ENCODE results near the gene AGER.
"Not testable (repeated sequence)": the region's sequence is repeated elsewhere in the genome, so short reads cannot be mapped to it uniquely, and the experiment has no call there.

The AGER gene

DNA sequence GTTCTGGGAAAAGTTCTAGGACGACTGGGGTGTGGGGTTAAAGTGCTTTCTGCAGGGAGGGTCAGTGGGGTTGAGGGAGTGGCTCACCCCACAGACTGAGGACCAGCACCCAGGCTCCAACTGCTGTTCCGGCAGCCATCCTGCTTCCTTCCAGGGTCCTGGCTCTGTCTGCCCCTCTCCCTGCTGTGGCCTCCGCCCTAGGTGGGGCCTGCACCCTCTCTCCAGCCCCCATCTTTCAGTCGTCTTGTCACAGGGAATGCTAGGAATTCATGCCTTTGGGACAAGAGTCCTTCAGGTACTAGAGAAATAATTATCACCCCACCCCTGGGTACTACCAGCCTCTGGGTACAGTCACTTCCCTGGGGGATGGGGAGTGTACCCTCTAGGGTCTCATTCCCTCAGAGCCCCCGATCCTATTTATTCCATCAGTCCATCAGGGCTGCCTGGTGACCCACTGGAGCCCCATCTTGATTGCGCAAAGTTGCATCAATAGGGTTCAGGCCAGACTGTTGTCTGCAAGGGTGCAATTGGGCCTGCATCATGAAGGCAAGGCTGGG, at the start of gene AGER:
Gene AGER (minus strand): TSS at position 170 of the 557 bp plus-strand sequence. CDS start 31 bp downstream, at position 139.
- peak; percentile 53 for DNase-seq (ENCODE audit: low spot score)

DNA sequence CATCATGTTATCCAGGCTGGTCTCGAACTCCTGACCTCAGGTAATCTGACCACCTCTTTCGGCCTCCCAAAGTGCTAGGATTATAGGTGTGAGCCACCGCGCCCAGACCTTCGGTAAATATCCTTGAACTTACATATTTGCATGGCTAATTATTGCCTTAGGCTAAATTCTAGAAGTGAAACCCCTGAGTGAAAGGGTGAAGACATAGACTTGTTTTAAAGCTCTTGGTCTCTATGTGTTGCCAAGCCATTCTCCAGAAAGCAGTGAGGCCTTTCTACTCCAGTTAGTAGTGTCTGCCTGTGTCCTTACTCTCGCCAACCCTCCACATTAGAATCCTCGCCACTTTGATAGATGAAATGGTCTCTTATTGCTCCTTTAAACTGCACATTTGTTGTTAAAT, 42.4 kb upstream of the AGER start:
- DNase-seq (ENCODE audit: low spot score): no peak

DNA sequence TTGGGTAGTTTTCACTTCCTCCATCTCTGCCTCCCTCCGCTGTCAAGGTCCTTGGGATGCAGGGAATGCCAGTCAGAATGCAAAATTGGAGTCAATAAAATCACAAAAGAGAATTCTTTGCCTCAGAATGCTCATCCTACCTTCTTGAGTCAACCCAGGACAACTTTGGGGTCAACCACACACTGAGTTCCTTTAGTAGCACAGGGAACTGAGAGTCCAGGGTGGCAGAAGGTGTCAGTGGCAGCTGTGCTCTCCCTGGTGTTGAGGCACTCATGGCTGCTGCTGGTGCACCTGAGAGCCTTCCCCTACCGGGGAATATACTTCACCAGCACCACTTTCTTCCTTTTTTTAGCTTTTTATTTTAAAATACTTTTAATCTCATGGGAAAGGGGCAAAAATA, 40.6 kb upstream of the AGER start:
- no peak for DNase-seq (ENCODE audit: low spot score)

DNA sequence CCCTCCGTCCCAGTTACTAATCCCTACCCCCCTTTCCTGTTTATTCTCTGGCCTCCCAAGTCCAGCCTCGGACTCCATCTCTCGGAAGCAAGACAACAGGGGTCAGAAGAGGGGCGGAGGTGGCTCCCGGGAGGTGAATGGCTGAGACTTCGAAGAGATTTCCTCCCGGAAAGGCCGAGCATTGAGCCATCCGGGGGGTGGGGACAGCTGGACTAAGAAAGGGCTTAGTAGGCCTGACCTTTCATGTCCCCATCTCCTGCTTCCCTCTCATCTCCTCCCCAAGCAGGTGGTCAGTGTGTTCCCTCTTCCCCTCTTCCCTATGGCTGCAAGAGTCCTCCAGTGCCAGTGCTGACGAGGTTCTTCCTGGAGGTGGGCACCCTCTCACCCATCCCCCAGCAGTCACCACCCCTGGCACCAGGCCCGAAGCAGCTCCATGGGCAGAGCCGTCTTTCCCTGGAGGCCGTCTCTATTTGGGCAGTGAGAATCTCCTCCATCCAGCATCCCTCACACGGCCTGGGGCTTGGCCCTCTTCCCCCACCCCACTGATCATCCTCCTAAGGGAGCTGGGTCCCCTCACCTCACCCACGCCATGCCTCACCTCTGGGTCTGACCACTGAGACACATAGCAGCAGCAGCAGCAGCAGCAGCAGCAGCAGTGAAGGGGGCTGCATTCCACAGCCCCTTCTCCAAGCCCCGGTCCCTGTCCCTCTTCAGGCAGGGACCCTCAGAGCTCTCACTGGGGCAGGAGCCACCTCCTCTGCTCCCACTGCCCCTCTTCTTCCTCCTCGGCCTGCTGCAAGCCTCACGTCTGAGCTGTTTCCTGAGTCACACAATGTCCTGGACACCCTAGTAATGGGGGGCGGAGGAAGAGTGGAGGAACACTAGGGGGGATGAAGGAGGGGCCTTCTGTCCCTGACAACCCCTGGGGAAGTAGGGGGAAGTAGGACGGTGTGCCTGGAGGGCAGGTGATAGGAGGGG, 39.5 kb upstream of the AGER start, which contains the start of gene NOTCH4:
Gene NOTCH4 (minus strand): TSS at position 810 of the 978 bp plus-strand sequence. CDS start 139 bp downstream, at position 671.
- no peak for DNase-seq (ENCODE audit: low spot score)

DNA sequence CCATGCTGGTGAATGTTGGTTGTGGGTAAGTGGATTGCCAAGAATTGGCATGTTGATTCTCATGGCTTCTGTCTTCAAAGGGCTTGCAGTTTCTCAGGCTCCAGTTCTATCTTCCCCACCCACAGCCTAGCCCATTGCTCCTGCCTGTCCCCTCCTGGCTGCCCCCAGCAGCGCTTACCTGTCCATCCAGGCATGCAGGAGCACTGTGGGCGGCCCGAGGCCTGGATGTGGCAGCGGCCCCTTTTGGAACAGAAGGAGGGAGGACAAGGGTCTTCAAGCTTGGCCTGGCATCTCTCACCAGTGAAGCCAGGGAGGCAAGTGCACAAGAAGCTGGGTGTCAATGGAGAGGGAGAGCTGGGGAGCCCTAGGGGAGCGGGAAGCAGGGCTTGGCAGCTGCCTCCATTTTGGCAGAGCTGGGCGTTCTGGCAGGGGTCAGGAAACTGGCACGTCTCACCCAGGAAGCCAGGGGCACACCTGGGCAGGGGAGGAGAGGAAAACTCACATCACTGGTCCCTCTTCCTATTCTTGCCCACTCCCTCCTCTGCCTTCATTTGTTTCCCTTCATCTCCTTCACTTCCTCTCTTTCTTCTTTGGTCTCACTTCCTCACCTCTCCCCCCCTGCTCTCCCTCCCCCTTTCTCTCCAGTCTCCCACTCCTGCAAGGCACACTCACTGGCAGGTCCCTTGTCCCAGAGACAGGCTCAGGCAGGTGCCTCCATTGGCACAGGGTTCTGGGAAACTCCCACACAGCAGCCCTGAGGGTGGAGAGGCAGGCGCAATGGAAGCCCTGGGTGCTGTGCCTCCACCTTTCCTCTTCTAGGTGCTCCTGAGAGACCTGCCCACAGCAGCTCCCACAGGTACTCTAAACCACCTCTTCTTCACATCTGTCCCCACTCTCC, 38.5 kb upstream of the AGER start:
- no peak for DNase-seq (ENCODE audit: low spot score)

DNA sequence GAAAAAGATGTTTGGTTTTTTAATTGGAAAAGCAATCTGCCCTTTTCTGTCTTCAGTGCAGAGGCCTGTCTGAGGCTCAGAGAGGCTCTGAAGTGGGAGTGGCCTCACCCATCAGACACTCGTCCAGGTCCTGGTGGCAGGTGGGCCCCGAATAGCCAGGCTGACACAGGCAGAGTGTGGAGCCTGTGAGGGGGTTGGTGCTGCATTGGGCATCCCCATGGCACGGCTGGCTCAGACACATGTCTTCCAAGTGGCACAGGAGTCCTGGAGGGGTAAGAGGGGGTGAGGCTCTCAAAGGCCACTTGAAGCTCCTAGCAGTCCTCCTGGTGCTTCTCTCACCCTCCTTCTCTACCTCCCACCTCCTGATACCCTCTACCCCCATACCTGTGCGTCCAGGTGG, 36.0 kb upstream of the AGER start:
- DNase-seq (ENCODE audit: low spot score): no peak

DNA sequence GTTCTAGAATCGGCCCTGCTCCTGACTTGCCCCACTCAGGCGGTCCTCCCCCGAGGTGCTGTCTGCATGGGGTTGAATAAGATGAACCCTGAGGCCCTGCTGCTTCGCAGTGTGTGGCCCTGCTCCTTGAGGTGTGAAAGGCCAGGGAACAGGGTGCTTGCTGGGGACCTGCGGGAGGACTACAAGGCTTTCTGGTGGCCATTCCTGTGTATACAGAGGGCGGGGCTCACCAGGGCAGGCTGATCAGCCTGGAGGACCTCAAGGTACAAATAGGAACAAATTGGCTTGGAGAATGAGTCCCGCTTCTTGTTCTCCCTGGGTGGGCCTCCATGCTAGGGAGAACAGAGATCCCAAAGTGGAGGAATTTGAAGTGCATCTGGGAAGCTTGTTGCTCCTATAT, 34.1 kb upstream of the AGER start:
- DNase-seq (ENCODE audit: low spot score): no peak

DNA sequence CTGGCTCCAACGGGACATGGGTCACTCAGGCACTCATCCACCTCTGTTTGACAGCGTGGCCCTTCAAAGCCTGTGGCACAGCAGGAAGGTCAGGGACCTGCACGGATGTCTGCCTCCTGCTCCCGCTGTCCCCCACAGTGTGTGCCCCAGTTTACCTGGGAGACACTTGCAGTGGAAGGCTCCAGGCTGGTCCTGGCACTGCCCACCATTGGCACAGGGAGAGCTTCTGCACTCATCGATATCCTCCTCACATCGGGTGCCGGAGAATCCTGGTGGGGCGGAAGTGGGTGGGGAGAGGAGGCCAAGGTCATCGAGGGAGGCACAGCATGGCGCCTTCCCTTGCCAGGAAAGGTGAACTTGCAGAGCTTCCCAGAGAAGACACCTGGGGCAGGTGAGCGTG, 32.9 kb upstream of the AGER start:
- DNase-seq (ENCODE audit: low spot score): no peak

DNA sequence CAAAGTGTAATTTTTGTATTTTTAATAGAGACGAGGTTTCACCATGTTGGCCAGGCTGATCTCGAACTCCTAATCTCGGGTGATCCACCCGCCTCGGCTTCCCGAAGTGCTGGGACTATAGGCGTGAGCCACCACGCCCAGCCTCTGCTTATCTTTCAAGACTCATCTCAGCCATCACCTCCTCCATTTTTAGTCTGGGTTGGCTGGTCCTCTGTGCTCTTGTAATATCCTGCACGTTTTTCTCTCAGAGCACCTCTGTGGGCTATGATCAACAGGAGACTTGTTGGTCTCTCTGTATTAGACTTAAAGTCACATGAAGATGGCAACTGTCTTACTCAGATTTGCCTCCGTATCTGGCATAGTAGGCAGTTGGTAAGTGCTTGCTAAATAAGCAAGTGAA, 32.2 kb upstream of the AGER start:
- DNase-seq (ENCODE audit: low spot score): no peak

DNA sequence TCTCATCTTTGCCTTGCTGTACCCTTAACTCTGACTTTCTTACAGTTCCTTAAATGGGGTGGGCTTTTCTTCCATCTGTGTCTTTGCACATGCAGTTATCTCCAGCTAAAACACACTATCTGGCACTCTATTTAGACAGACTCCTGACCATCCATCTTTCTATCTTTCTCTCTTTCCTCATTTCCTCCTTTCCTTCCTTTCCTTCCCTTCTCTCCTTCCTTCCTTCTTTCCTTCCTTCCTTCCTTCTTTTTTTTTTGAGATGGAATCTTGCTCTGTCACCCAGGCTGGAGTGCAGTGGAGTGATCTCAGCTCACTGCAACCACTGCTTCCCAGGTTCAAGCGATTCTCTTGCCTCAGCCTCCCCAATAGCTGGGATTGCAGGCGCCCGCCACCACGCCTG, 31.6 kb upstream of the AGER start:
- no peak for DNase-seq (ENCODE audit: low spot score)

DNA sequence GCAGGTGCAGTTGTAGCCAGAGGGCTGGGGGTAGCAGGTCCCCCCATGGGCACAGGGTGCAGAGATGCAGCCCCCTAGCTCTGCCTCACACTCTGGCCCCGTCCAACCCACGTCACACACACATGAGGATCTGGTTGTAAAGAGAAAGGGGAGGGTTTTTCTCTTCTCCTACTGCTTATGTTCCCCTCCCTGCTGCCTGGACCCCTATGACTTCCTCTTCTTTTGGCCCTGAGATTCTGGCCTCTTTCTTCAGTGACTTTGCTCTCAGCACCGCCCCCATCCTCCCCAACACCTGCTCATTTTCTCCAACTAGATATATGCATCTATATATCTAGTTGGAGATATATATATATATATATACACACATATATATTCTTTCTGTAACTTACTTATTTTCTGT, 30.1 kb upstream of the AGER start:
- DNase-seq (ENCODE audit: low spot score): no peak

DNA sequence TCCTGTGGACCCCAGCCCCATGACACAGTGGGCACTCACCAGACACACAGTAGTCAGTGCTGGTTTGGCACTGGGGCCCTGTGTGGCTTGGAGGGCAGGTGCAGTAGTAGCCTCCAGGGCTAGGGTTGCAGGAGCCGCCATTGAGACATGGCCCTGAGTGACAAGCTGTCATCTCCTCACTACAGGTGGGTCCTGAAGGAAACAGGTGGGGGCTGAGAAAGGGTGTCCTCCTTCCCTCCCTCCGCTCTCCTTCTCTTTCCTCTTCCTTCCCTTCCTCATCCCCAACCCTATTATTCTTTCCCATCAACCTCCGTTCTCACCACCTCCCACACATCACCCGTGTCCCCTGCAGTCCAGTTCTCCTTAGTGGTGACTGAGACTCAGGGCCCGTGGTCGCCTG, 29.6 kb upstream of the AGER start:
- DNase-seq (ENCODE audit: low spot score): no peak

DNA sequence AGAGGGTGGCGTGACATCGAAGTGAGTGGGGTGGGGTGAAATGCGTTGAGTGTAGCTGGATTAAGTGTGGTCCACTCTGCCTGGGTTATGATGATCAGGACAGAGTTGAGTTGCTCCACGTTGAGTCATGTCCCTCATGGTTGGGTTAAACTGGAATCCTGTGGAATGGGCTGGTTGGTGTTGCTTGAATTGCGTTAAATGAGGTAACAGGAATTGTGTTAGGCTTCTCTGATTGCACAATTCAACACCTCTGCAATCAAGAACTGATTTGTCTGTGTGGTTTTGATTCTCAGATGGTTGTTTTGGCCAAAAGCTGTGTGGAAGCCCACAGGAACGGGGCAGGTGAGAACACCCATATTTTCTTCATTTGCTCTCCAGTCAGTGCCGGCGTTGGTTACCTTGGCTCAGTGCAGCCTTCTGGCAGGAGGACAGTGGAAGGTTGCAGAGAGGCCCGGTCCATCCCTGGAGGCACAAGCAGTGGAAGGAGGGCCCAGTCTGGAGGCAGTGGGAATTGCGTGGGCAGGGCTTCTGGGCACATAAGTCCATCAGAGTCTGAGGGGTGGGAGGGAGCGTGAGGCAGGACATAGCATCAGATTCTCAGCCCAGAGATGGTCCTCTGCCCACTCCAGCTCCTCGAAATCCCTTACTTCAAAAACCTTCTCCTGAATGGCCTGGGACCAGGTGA, 28.2 kb upstream of the AGER start:
- no peak for DNase-seq (ENCODE audit: low spot score)

DNA sequence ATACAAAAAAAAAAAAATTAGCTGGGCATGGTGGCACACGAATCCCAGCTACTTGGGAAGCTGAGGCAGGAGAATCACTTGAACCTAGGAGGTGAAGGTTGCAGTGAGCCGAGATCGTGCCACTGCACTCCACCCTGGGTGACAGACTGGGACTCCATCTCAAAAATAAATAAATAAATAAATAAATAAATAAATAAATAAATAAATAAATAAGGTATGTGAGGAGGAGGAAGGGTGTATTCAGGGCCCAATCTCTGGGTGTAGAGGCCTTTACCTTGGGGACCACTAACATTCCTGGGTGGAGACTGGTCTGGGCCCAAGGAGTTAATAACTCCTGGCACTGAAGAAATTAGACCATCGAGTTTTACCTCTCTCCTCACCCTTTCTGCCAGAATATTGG, 27.4 kb upstream of the AGER start:
- not testable (repeated sequence) for DNase-seq (ENCODE audit: low spot score)

DNA sequence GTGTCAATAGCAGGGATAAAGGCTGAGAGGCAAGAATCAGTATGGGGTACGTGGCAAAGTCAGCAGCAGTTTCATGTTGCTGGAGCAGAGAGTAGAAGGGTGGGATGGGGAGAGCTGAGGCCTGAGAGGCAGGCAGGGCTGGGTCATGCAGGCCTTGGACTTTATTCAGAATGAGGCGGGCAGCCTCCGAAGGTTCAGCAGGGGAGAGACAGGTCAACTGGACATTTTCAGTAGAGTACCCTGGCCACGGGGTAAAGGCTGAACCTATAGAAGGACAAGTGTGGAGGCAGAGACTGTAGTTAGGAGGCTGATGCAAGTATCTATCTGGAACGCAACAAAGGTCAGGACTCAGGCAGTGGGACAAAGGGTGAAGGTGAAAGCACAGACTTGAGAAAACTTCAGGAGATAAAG, 26.1 kb upstream of the AGER start:
- DNase-seq (ENCODE audit: low spot score): no peak

DNA sequence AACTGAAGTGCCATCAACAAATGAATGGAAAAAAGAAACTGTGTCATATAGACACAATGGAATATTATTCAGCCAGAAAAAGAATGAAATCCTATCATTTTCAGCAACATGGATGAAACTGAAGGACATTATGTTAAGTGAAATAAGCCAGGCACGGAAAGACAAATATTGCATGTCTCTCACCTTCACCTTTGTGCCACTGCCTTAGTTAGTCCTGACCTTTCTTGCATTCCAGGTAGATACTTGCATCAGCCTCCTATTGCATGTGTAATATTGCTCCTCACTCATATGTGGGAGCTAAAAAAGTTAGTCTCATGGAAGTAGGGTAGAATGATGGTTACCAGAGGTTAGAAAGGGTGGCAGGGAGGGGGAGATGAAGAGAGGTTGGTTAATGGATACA, 24.9 kb upstream of the AGER start:
- DNase-seq (ENCODE audit: low spot score): no peak

DNA sequence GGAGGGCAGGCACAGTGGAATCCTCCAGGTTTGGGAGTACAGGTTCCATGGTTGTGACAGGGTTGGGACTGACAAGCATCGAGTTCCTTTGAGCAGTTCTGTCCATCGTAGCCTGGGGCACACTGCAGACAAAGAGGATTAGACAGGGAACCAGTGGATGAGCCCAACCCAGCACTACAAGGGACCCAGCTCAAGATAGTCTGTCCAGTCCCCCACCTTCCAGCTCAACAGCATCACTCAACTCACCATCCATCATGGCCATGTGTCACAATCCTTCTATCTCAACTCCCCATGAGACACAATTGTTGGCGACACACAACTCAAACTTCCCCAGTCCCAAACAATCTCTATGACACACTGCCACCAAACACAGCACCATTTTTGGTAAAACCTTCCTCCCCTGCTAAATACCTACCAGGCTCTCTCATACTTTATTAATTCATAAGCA, 20.2 kb upstream of the AGER start:
- no peak for DNase-seq (ENCODE audit: low spot score)

DNA sequence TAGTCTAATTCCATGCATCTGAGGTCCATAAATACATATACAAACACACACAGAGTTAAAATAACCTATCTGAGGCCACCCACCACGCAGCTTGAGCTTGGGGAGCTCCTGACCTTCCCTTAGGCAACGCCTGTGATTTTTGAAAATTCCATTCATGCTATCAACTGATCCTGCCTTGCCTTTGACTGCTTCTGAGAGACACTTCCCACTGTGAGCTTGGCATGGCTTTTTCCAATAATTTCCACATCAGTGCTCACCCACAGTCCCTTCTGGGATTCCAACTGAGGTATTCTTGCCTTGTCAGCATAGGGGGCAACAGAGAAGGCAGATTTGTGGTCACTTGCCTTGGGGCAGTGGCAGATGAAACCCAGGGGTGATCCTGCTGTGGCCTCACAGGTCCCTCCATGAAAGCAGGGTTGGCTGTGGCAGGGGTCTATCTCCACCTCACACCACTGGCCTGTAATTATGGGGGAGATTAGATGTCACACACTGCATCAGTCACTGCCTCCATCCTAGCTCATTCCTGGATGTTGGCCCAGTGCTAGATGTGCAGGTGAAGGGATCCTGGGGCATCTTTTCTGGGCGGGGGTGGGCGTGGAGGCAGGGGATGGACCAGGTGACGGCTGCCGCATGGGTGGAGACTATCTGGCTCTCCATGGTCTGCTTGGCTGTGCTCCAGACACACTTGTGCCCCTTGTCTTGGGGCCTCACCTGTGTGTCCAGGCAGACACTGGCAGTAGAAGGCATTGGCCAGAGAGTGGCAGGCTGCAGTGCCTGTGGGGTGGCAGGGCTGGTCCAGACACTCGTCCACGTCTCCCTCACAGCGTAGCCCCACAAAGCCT, 19.6 kb upstream of the AGER start:
- no peak for DNase-seq (ENCODE audit: low spot score)

DNA sequence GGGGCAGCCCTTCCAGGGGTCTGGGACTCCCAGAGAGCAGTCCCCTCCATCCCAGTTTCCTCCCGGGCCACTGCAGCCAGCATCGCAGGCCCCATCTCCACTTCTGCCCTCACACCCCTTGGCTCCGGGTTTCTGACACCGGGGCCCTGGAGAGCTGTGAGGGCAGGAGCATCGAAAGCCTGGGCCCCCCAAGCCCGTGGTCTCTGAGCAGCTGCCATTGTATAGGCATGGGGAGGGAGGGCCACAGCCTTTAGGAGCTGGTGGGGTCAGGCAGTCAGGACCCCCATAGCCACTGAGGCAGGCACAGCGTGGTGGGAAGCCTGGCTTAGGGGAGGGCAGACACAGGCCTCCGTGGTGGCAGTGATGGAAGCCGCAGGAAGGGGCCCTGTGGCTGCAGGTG, 18.1 kb upstream of the AGER start:
- no peak for DNase-seq (ENCODE audit: low spot score)

DNA sequence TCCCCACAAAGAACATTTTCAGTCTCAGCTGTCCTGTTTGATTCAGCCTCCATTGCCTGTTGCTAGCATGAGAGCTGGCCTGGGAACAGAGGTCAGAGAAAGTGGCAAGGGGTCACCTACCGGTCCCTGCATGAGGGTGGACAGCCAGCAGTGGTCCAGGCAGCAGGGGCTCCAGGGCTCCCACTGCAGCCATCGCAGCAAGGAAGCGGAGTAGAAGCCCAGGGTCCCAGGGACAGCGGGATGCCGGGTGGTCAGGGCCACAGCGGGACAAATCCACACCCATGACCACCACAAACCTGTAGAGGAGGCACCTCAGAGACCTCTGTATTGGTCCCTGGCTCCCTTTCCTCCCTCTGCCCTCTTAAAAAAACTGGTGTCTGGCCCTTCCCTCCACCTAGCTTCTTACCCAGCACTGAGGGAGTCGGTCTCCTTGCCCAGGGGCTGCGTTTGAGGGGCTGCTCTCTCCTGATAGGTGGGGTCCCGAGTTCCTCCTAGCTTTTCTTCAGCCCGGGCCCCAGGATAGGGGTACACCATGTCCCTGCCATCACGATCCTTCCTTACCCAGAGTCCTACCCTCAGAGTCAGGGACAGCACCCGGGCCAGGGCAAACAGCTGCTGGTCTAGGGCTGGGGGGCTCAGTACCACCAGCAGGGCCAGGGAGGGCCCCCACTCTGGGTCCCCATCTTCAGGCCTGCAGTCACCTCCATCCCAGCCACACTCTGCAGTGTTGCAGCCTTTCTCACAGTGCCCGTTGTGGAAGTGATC, 16.8 kb upstream of the AGER start:
- no peak for DNase-seq (ENCODE audit: low spot score)
